Stimulated activated CD8-positive, alpha-beta memory T cell treated with anti-CD3 and anti-CD28 coated beads, Interleukin-12 subunit alpha, Interleukin-12 subunit beta, amount 100 ng/mL, for 24 hours (primary cell): ENCODE results near the gene ZNF778.
A peak's percentile ranks its signal among the peaks of the same experiment; 100 is the strongest.
"Not testable (repeated sequence)": the region's sequence is repeated elsewhere in the genome, so short reads cannot be mapped to it uniquely, and the experiment has no call there.

Experiments
- DNase-seq: peaks from one replicate; pipeline ENCODE4 v3.0.0-alpha.2; 2020; ENCODE audit errors: extremely low read depth

ZNF778 gene

DNA sequence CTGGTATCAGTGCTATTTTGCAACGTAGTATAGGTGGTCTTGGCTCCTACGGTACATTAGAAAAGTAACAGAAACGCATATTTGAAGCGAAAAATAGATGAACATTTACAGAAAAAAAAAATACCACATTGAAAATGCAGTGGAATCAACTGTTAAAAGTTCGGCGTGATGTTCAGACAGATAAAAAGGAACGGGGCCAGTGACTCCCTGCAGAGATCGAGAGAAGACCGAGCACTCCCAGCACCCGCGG lies 440 bp upstream of the ZNF778 start:
- DNase-seq, result no peak

DNA sequence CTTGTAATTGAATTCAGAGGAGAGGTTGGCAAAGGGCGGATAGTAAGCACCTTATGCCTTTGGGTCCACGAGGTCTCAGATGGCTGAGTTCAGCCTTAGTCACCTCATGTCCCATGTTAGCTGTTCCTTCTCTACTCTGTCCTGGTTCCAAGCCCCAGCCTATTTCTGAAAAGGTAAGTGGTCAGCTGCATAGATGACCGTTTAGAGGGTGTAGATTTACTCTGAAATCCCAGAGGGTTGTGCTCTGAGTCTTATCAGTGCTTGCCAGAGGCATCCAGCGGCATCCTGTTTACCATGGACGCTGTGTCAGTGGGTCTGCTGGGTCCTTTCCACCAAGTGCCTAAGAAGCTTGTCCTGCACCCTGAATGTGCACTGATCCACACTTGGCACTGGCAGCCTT lies 1.9 kb downstream of the ZNF778 start:
- no peak for DNase-seq

DNA sequence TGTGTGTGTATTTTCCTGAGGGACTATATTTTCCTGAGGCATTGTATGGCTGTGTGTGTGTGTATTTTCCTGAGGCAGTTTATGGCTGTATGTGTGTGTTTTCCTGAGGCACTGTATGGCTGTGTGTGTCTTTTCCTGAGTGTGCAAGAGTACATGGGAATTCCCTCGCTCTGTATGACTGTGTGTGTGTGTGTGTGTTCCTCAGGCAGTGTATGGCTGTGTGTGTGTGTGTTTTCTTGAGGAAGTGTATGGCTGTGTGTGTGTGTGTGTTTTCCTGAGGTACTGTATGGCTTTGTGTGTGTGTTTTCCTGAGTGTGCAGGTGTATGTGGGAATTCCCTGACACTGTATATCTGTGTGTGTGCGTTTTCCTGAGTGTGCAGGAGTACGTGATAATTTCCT lies 4.1 kb downstream of the ZNF778 start:
- no peak for DNase-seq

DNA sequence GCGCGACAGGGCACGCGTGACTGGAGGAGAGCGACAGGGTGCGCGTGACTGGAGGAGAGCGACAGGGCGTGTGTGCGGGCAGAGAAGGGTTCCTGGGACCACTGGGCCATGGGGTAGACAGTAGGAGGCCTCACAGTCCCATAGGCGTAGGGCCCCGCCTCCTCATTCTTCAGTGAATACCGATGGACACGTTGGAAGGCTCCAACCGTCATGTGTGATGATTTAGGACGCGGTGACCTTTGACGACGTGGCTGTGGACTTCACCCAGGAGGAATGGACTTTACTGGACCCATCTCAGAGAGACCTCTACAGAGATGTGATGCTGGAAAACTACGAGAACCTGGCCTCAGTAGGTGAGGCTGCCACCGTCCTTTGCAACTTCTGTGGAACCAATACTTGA lies 5.4 kb downstream of the ZNF778 start:
- no peak for DNase-seq

DNA sequence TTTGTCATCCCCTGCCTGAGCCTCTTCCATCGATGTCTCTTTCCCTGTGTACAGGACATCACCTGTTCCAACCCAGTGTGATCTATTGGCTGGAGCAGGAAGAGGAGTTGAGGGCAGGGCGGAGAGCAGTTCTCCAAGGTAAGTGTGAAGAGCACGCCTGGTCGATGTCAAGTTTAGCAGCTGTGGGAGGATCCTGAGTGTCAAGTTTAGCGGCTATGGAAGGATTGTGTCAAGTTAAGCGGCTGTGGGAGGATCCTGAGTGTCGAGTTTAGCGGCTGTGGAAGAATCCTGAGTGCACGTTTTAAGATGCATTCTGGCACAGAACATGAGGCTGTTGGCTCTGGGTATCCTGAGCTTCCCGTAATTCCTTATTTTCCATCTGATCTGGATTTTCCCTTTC lies 7.2 kb downstream of the ZNF778 start:
- DNase-seq, result no peak

DNA sequence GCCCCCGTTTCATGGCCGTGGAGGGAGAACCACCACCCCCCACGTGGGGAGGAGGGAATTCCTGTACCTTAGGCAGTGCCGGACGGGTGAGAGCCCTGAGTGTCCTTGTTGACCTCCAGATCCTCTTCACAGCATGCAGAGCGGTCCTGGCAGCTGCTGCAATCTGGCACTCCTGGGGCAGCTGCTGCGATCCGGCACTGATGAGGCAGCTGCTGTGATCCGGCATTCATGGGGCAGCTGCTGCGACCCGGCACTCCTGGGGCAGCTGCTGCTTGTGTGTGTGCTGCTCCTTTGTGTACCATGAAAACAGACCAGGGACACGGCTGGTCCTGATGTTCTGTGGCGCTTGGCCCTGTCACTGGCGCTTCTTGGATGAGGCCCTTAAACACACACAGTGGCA lies 12.8 kb downstream of the ZNF778 start:
- no peak for DNase-seq

DNA sequence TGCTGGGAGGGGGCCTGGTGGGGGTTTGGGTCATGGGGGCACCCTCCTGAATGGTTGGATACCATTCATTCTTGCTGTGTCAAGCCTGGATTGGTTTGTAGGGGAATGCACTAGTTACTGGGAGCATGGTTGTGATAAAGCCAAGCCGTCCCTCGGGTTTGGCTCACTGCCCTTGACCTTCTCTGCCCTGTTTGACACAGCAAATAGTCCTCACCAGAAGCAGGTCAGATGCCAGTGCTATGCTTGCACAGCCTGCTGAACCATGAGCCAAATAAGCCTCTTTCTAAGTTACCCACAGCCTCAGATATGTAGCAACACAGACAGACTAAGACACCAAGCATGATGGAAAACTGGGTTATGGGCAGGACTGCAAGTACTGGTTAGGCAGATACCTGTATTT lies 14.6 kb downstream of the ZNF778 start:
- DNase-seq, result no peak

DNA sequence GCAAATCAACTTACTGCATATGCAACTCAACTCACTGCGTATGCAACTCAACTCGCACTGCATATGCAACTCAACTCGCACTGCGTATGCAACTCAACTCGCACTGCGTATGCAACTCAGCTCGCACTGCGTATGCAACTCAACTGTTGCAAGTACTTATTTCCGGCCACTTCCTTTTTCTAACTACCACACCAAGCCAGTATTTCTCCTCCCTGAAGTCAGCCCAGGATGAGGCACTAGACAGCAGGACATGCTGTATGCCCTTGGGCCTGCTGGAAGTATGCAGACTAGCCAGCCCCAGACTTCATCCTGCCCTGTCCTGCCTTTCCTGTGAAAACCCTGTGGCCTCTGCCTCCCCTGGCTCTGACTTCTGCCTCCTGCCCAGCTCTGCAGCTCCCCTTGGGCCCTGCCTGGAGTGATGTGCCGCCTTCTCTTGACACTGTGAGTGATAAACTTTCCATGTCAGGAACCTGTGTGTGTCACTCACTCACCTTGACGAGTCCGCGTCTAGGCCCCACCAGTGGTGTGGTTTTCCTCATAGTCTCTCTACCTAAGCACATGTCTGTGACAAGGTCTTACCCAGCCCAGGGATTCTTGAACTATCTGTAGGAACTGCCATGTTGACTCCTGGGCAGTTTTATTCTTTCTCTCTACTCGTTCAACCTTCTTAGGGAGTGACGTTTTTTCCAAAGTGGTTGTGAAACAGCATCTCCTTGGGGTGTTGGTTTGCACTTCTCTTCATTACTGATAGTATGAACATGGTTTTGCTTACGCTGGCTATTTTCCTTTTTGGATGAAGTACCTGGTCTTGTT lies 16.4 kb downstream of the ZNF778 start:
- DNase-seq, result no peak

DNA sequence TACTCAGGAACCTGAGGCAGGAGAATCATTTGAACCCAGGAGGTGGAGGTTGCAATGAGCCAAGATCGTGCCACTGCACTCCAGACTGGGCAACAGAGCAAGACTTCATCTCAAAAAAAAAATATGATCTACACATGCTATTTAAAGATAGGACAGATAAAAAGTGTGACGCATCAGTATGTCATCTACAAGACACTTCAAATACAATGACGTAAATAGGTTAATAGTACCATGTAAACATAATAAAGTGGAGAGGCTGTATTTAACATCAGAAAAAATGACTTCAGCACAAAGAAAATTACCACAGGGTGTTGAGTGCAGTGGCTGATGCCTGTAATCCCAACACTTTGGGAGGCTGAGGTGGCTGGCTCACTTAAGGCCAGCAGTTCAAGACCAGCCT lies 20.2 kb downstream of the ZNF778 start:
- DNase-seq, result no peak

DNA sequence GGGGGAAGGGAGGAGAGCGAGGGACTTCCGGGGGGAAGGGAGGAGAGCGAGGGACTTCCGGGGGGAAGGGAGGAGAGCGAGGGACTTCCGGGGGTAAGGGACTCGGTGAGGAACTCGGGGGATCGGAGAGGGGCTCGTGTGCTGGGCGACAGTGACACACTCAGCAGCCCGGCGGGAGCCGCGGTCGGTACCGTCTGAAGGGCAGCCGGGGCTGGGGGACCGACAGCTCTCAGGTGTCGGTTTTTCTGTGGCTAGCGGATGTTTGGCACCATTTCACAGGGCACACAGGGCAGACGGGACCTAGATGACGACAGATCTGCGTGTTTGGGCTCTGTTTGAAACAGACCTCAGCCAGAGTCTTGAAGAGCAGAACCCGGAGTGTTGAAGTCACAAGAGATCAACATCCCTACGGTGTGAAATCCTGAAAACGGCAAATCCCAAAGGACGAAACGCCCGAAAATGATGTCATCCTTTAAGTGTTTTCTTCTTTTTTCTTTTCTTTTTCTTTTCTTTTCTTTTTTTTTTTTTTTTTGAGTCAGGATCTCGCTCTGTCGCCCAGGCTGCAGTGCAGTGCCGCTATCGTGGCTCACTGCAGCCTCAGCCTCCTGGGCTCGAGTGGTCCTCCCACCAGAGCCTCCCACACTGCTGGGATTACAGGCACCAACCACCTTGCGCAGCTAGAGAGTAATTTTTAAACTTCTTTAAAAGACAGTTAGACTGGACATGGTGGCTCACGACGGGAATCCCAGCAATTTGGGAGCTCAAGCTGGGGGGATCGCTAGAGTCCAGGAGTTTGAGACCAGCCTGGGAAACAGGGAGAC lies 23.9 kb downstream of the ZNF778 start:
- DNase-seq, result peak; percentile 34

DNA sequence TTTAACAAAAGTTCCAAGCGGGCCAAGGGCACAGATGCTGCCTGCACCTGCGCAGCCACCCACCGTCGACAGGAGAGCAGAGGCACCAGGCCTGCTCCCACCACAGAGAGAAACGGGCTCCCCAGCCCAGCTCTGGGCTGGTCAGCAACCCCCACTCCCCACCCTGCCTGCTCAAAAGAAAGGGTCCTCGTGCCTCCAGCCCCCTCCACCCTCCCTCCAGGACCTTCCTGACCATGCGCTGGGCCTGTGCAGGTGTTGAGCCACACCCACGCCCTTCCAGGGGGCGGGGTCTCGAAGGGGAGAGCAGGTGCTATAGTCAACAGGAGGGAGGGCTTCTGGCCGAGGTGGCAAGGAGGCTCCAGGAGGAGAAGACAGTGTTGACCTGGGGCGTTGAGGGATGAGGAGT lies 25.3 kb downstream of the ZNF778 start:
- DNase-seq, result no peak

DNA sequence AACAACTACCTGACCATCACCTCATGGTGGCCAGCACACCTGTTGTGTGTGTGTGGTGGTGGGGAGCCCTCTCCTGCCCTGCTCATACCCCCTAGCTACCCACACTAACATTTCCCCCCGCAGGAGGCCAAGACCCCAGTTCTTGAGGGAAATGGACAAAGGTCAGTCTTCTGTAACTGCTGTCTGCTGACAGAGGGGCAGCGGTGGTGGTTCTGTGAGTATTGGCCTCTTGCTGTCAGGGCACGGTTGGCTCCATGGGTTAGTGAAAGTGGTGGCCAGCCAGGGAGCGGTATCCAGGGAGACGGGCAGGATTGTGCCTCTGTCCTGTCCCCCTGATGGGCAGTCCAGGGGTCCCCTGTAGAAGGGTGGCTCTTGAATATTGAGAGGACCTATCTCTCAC lies 26.2 kb downstream of the ZNF778 start:
- no peak for DNase-seq

DNA sequence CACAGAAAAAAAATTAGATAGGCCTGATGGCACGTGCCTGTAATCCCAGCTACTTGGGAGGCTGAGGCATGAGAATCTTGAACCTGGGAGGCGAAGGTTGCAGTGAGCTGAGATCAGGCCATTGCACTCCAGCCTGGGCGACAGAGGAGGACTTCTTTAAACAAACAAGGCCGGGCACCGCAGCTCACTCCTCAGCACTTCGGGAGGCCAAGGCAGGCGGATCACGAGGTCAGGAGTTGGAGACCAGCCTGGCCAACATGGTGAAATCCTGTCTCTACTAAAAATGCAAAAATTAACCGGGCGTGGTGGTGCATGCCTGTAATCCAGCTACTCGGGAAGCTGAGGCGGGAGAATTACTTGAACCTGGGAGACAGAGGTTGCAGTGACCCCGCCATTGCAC lies 26.8 kb downstream of the ZNF778 start:
- not testable (repeated sequence) for DNase-seq

DNA sequence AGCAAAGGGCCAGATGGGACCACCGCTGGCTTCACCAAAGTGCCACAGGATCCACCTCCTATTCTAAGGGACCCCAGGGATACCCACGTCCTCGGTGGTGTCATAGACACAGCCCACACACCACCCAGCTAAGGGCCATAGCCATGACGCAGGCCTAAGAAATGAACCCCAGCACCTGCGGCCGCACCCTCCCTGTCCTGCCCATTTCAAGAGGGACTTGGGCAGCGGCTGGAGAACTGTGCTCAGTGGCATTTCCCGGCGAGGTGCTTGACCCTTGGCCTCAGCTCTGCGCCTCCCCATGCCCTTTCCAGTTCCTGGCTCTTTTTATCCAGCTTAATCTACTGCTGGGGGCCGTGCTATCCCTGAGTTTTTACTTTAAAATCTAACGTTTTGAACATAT lies 27.3 kb downstream of the ZNF778 start:
- no peak for DNase-seq

DNA sequence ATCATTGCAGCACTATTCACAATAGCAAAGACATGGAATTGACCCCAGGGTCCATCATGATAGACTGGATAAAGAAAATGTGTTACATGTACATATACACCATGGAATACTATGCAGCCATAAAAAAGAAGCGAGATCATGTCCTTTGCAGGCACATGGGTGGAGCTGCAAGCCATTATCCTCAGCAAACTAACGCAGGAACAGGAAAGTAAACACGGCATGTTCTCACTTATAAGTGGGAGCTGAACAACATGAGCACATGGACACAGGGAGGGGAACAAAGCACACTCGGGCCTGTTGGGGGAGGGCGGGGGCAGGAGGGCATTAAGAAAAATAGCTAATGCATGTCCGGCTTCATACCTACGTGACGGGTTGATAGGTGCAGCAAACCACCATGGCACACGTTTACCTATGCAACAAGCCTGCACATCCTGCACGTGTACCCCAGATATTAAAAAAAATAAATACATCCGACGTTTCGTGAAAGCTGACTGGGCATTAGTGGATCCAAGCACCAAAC lies 28.9 kb downstream of the ZNF778 start:
- DNase-seq, result no peak

DNA sequence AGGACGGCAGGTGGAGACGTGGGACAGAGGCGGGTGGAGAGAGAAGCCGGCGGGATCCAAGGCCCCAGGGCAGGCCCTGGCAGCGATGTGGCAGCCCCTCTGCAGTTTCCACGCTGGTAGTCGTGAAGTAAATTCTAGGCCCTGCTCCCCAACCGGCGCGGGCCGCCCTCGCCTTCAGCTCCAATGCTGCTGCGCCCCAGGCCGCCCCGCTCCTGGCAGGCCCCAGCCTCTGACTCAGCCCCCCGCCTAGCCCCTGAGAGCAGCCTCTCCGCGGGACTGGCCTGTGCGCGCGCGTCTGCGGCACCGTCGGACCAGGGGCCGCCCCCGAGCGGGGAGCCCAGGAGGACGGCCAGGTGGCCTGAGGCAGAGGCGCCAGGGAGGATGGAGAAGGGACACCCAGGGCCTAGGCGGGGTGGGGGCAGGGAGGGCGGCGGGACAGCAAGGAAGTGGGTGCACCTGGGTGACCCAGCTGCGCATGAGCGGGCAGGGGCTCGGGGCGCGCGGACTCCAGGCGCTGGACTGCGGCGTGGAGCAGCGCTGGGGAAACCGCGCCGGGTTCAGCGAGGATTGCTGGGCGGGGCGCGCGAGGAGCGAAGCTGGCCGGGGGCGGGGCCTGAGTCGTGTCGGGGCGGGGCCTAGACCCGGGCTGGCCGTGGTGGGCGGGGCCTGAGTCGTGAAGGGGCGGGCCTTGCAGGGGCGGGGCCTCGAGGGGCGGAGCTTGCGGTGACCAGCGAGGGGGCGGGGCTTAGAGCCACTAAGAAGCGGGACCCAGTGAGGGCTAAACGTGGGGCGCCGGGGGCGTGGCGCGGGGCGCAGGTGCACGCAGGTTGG lies 29.6 kb downstream of the ZNF778 start:
- peak; percentile 90 for DNase-seq

DNA sequence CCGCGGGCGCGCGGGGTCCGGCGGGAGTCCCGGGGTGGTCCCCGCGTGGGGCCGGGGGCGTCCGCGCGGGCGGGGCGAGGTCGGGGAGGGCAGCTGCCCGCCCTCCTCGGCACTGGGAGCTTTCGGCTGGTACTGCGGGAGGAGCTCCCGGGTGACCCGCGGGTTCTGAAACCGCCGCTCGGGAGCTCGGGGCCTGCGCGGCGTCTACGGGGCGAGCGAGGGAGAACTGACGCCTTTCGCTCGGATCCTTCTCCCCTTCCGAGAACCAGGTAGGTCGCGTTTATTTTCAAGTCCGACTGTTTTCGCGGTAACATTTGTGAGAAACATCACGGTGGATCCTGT lies 30.2 kb downstream of the ZNF778 start:
- not testable (repeated sequence) for DNase-seq

DNA sequence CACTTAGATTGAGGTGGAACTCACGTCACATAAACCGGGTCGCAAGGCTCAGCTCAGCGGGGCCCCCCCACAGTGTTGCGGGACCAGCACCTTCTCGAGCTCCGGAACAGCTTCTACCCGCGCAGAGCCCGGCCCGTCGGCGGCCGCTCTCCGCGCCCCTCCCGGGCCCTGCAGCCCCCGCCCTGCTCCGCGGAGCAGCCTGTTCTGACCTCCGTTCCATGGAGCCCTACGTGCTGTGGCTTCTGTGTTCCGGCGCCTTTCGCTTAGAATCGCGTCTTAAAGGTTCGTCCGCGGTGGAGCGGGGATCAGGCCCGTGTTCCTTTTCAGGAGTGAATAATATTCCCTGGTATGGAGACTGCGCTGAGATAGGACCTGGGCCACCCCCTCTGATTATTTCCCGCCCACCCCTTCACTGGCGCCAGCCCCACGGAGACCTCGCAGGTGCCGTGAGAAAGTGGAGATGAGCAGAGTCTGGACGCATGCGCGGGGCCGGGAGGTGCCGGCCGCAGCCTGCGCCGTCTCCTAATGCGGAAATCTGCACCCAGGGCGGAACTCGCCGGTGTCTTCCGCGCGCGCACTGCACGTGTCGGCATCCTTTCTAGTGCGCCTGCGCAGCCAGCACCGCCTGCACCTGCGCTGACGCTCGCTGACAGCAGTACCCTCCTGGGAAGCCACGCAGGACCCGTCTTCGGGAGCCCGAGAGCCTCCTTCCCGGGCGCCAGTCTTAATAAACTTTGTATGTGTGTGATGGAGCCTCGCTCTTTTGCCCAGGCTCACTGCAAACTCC lies 30.9 kb downstream of the ZNF778 start:
- DNase-seq, result no peak

DNA sequence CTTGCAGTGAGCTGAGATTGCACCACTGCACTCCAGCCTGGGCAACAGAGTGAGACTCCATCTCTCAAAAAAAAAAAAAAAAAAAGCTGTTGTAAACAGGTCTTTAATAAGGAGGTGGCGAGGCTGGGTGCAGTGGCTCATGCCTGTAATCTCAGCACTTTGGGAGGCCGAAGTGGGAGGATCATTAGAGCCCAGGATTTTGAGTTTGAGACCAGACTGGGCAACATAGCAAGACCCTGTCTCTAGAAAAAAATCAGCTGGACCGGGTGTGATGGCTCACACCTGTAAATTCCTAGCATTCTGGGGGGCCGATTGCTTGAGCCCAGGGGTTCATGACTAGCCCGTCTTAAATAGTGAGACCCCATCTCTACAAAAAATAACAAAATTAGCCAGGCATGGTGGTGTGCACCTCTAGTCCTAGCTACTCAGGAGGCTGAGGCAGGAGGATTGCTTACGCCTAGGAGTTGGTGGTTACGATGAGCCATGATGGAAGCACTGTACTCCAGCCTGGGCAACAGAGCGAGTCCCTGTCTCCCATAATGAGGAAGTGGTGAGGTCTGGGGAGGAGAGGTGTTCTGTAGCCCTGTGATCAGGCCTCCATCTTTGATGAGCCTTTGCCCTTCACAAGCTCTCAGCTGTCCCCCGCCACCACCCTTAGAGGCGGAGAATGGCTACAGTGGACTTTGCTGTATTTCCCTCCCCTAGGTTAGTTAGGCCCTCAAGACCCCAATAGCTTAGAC lies 36.2 kb downstream of the ZNF778 start:
- DNase-seq, result no peak

DNA sequence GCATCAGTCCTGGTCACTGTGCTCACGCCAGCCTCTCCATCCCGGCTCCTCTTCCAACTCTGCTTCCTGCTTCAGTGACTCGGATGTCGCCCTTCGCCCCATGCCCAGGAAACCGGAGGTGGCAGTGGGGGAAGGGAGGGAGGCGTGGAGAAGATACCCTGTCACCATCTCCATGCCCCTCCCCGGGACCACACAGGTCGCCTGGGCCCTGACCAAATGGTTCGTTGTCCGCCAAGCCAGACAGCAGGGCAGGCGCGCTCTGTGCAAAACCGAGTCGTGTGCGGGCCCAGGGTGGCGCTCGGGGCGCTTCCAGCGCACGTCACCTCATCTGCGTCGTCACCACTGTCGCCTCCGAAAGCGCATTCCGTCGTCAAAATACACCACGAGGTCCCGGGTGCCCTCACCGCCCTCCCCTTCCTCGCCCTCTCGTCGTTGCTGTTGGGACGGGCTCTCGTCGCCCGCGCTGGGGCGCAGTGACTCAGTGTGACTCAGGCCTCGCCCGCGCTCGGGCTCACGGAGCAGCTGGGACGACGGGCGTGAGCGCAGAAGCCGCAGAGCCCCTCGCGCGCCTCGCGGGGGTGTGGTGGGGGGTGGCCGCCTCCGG lies 39.2 kb downstream of the ZNF778 start:
- peak; percentile 53 for DNase-seq
